NOMO-1 treated with DMSO at 0.1 percent for 48 hours (cell line): ENCODE data around the gene KCNJ4.
A peak's percentile ranks its signal among the peaks of the same experiment; 100 is the strongest.
"Not testable (repeated sequence)": the region's sequence is repeated elsewhere in the genome, so short reads cannot be mapped to it uniquely, and the experiment has no call there.

Source experiments
- DNase-seq: peaks from one replicate; lab custom pipeline; 2025; ENCODE audit not compliant: unreplicated experiment; lab: John Stamatoyannopoulos, UW

The KCNJ4 gene

GRCh38 chr22:38414009-38414395 lies 41.0 kb downstream of the KCNJ4 start:
- DNase-seq: no peak

GRCh38 chr22:38413085-38414008 lies 41.7 kb downstream of the KCNJ4 start:
- DNase-seq: no peak

- DNase-seq: no peak
These were observed 42.4 kb downstream of the KCNJ4 start for GRCh38 chr22:38412435-38413084.

- no peak for DNase-seq
These were observed 44.0 kb downstream of the KCNJ4 start for GRCh38 chr22:38411016-38411415.

GRCh38 chr22:38409916-38410315 lies 45.1 kb downstream of the KCNJ4 start:
- DNase-seq: not testable (repeated sequence)

GRCh38 chr22:38406617-38407016 lies 48.4 kb downstream of the KCNJ4 start:
- peak; percentile 81 for DNase-seq

GRCh38 chr22:38404419-38404818 lies 50.6 kb downstream of the KCNJ4 start:
- DNase-seq: no peak

GRCh38 chr22:38403812-38404211 lies 51.2 kb downstream of the KCNJ4 start:
- DNase-seq: peak; percentile 25

GRCh38 chr22:38402204-38402603 lies 52.8 kb downstream of the KCNJ4 start:
- DNase-seq: no peak

GRCh38 chr22:38401336-38402084 lies 53.5 kb downstream of the KCNJ4 start:
- no peak for DNase-seq

- not testable (repeated sequence) for DNase-seq
These were observed 54.7 kb downstream of the KCNJ4 start for GRCh38 chr22:38400256-38400655.

GRCh38 chr22:38398609-38399461 lies 56.2 kb downstream of the KCNJ4 start:
- peak; percentile 48 for DNase-seq

GRCh38 chr22:38398181-38398608 lies 56.8 kb downstream of the KCNJ4 start:
- DNase-seq: peak; percentile 17

GRCh38 chr22:38397189-38398085 lies 57.6 kb downstream of the KCNJ4 start:
- peak; percentile 6 for DNase-seq

- DNase-seq: not testable (repeated sequence)
These were observed 58.4 kb downstream of the KCNJ4 start for GRCh38 chr22:38396440-38397069.

- not testable (repeated sequence) for DNase-seq
These were observed 59.1 kb downstream of the KCNJ4 start for GRCh38 chr22:38395944-38396343.

GRCh38 chr22:38394929-38395624 lies 59.9 kb downstream of the KCNJ4 start:
- peak; percentile 19 for DNase-seq

GRCh38 chr22:38389428-38389818 lies 65.6 kb downstream of the KCNJ4 start:
- not testable (repeated sequence) for DNase-seq
